Lower leg skin (tissue), 4 donors: ENCODE data around the gene SNX10. TPM values are rescaled to one million over a fixed set of nuclear protein-coding genes. Genes with fewer than 3 reads are reported as not detected.
"Not testable (repeated sequence)": the region's sequence is repeated elsewhere in the genome, so short reads cannot be mapped to it uniquely, and the experiment has no call there.

ENCODE experiments used
- DNase-seq, 2 donors: peaks; one replicate each; pipeline ENCODE4 v3.0.0-alpha.2; 2019; ENCODE audit warnings: low spot score in 2 of 2
- H3K4me3 ChIP-seq: fragments of 200-600 bp; sonication (generic); 2 replicates; pipeline ENCODE4 v1.5.1; 2017; ENCODE audit warnings: mild to moderate bottlenecking, low read depth; ENCODE audit not compliant: poor library complexity, severe bottlenecking
- POLR2A ChIP-seq, 2 donors: fragments of 450-650 bp; IDR thresholded peaks; one replicate each; pipeline ENCODE4 v1.6.1; 2016 to 2017; ENCODE audit warnings: antibody characterized with exemption in 2 of 2, mild to moderate bottlenecking in 1 of 2, moderate library complexity in 1 of 2
- WGBS, 2 donors: methylation state at CpG; one replicate each; pipeline ENCODE4 v1.1.5; 2018; 5-methylcytosine and 5-hydroxymethylcytosine counted together
- intact Hi-C: fragments of 100-400 bp; cut with DNase I; formaldehyde crosslinking; loops from one replicate; pipeline ENCODE4 v1.15.0; 2023; ENCODE audit warnings: low total_unique reads
- total RNA-seq, 4 donors: library from RNA; depleted of rRNA; stranded (reverse); fragments of >200 nt; gene quantifications; one replicate each; pipeline ENCODE4 v1.1.0, GENCODE V29; 2016
- TF ChIP-seq, protein P1 (sequence below), 3 donors: fragments of 450-650 bp; IDR thresholded peaks; one replicate each; pipeline ENCODE4 v1.5.1; 2016; ENCODE audit warnings: antibody characterized with exemption in 3 of 3, mild to moderate bottlenecking in 3 of 3, moderate library complexity in 2 of 3

The SNX10 gene
- total RNA-seq, 4 donors from 2014 or later, result 2.0 to 10.0 (median 3.8) TPM

GRCh38 chr7:26284477-26284876 is 7.2 kb upstream of the SNX10 start:
- 96 to 97% methylated on average over 3 of the region's 3 CpGs for WGBS, 2 donors
- no peak overlapping the region for H3K4me3 ChIP-seq
- TF ChIP-seq POLR2A (IDR thresholded peaks at IDR 0.05), result no peak
- TF ChIP-seq, protein P1, sequence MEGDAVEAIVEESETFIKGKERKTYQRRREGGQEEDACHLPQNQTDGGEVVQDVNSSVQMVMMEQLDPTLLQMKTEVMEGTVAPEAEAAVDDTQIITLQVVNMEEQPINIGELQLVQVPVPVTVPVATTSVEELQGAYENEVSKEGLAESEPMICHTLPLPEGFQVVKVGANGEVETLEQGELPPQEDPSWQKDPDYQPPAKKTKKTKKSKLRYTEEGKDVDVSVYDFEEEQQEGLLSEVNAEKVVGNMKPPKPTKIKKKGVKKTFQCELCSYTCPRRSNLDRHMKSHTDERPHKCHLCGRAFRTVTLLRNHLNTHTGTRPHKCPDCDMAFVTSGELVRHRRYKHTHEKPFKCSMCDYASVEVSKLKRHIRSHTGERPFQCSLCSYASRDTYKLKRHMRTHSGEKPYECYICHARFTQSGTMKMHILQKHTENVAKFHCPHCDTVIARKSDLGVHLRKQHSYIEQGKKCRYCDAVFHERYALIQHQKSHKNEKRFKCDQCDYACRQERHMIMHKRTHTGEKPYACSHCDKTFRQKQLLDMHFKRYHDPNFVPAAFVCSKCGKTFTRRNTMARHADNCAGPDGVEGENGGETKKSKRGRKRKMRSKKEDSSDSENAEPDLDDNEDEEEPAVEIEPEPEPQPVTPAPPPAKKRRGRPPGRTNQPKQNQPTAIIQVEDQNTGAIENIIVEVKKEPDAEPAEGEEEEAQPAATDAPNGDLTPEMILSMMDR (IDR thresholded peaks at IDR 0.05), result no peak
- peak in 1 of 2 donors; percentile 18 for DNase-seq
- intact Hi-C loops, result no loop called here

- peak in 1 of 2 donors; percentile 32 for DNase-seq
- no peak for TF ChIP-seq POLR2A (IDR thresholded peaks at IDR 0.05)
- TF ChIP-seq, protein P1 (IDR thresholded peaks at IDR 0.05), result no peak
- intact Hi-C loops, result no loop called here
- 83 to 93% methylated on average over 5 of the region's 5 CpGs for WGBS, 2 donors
- no peak overlapping the region for H3K4me3 ChIP-seq
Observed at GRCh38 chr7:26284995-26285632, 6.5 kb upstream of the SNX10 start.

DNA sequence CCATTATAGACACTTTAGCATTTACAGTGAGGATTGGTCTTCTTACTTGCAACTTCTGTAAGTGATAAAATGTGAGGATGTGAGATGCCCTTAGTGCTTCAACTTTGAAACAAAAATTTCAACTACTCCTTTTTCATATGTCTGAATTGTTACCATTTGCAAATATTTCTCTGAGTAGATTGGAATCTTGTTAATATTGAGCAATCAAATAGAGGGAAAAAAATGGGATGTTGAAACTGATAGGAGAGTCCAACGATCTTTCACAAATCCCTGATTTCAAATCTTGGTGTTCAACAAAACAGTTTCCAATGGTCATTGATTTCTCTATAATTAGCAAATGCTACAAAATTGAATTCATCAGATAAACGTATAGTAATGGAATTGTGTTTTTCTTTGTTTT is 5.5 kb upstream of the SNX10 start:
- TF ChIP-seq, protein P1 (IDR thresholded peaks at IDR 0.05), result no peak
- no peak for DNase-seq
- 86 to 93% methylated on average over 2 of the region's 2 CpGs for WGBS, 2 donors
- H3K4me3 ChIP-seq, result no peak overlapping the region
- intact Hi-C loops, result no loop called here

DNA sequence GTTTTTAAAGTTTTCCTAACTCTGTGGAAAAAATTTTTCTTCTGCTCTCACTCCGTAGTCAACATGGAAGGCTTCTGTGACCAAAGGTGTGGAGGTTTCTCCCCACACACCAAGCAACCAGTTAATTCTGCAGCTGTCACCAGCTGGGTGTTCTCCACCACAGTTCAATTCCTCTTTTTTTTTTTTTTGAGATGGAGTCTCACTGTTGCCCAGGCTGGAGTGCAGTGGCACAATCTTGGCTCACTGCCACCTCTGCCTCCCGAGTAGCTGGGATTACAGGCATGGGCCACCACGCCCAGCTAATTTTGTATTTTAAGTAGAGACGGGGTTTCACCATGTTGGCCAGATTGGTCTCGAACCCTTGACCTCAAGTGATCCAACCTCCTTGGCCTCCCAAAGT is 3.5 kb upstream of the SNX10 start:
- DNase-seq, result peak in 1 of 2 donors; percentile 72
- intact Hi-C loops, H3K4me3 ChIP-seq: not testable (repeated sequence)
- WGBS, 2 donors, result 75 to 77% methylated on average over 5 of the region's 5 CpGs

DNA sequence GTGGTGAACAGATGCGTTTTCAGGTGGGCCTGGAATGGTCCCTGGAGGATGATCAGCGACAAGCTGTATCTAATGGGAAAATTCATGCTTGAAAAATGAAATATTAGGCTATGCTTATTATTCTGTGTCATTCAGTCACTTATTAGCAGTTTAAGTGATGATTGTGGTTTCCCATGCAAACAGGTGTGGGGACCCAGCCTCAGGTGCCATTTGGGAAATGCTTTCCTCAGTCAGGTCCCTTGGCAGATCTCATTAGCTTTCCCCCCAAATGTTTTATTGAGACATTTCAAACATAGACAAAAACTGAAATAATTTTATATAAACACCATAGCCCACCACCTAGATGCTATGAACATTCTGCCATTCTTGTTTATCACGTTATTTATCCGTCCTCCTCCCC is 411 bp upstream of the SNX10 start:
- TF ChIP-seq POLR2A (IDR thresholded peaks at IDR 0.05), result no peak
- TF ChIP-seq, protein P1 (IDR thresholded peaks at IDR 0.05), result no peak
- 44 to 47% methylated on average over 4 of the region's 4 CpGs for WGBS, 2 donors

DNA sequence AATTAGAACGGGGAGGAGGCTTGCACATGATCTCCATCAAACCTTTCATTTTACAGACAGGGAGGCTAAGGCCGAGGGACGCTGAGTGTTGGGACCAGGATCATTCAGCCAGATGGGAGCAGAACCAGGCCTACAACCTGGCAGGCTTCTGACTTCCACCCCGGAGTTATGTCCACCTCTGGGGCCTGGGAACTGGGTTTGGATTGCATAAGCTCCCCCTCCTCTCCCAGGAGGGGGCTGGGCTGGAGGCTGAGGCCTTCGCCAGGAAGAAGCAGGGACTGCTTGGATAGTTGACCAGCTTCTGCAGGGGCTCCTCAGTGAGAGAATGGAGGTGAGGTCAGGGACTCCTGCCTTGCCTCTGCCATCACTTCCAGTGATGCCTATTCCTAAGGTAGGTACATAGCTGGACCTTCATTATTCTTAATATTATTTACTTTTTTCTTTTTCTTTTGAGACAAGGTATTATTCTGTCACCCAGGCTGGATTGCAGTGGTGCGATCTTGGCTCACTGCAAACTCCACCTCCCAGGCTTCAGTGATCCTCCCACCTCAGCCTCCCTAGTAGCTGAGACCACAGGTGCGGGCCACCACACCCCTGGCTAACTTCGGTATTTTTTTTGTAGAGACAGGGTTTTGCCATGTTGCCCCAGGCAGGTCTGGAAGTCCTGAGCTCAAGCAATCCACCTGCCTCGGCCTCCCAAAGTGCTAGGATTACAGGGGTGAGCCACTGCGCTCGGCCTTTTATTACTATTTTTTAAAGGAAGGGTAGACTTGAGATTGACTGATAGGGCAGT is 1.3 kb downstream of the SNX10 start:
- peak in 1 of 2 donors; percentile 58 for DNase-seq
- WGBS, 2 donors, result 87 to 92% methylated on average over 11 of the region's 11 CpGs
- intact Hi-C loops, result no loop called here
- TF ChIP-seq, protein P1 (IDR thresholded peaks at IDR 0.05), result no peak
- no peak for TF ChIP-seq POLR2A (IDR thresholded peaks at IDR 0.05)
- no peak overlapping the region for H3K4me3 ChIP-seq

More for the DNA sequence above, 411 bp upstream of the SNX10 start:
- H3K4me3 ChIP-seq, result no peak overlapping the region
- intact Hi-C loops, result no loop called here
- DNase-seq, result peak in 1 of 2 donors; percentile 20
